ENCODE results near the gene SOS2. TPM values are rescaled to one million over a fixed set of nuclear protein-coding genes. Genes with fewer than 3 reads are reported as not detected.

Gene SOS2
- total and polyA plus RNA-seq, 2 of the 4 experiments (the other 2 are of a cell fraction) = 6.3 to 10.9 TPM

DNA sequence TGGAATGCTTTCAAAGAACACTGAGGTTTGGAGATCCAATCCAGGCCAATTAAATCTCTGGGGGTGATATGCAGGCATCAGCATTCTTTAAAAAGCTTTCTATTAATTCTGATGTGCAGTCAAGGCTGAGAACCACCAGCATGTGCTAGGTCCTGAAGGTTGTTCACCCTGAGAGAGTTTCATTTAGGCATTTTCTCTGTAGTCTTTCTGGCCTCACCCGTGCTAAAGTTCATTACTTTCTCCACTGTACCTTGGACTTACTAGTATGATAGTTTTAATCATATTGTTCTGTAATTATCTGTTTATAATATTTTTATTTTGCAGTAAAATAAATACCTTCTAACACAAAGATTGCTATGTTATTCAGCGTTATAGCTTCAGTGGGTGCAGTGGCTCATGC, 32.9 kb downstream of the SOS2 start:
- WGBS, 2 experiments (ENCODE audit: extremely low coverage in 2 of 2, insufficient read length in 1 of 2) = 100% methylated on average over 1 of the region's 2 CpGs; no CpG with 5 or more reads in 1 of the 2 experiments
- Histone ChIP-seq H3K27me3 (ENCODE audit: control insufficient read depth, insufficient read depth, low read length) (no peaks in the 10 kb centered on the region), H4K91ac (ENCODE audit: insufficient read depth, low read depth, low read length) (no peak overlapping the region), H3K79me1 (ENCODE audit: low read depth in 1 of 2, low read length in 2 of 2) (peaks cover 0 to 21% of the 10 kb centered on the region in 2 experiments; a peak in 3 of 4 replicates), H4K8ac (ENCODE audit: low read depth in 2 of 2, low read length in 2 of 2) (no peak overlapping the region), H3K4me3 (ENCODE audit: insufficient read depth, low read depth, low read length) (no peak overlapping the region), H3K36me3 (ENCODE audit: control insufficient read depth, insufficient read depth, low read length) (peaks cover 18% of the 10 kb centered on the region), H3K4me2 (ENCODE audit: low read depth, low read length) (no peak overlapping the region), H3K4ac (ENCODE audit: low read depth, low read length) (no peak overlapping the region), H3K9me1 (ENCODE audit: insufficient read depth, low read length) (no peaks in the 10 kb centered on the region), H3K56ac (ENCODE audit: extremely low read depth, insufficient read depth, low read length) (no peak overlapping the region), H4K20me1 (ENCODE audit: insufficient read depth, low read length) (no peaks in the 10 kb centered on the region; the same call in 1 of the 2 replicates), H2BK5ac (ENCODE audit: low read depth, low read length, poor library complexity, severe bottlenecking) (no peak overlapping the region), H2AFZ (replicated peaks; ENCODE audit: low read length, poor library complexity) (no peak overlapping the region), H2AK5ac (ENCODE audit: low read depth, low read length) (no peak overlapping the region), H4K5ac (ENCODE audit: low read depth, low read length) (no peak overlapping the region), H3K9me3 (ENCODE audit: control insufficient read depth, insufficient read depth, low read length) (no peaks in the 10 kb centered on the region), H3K4me1 (ENCODE audit: control insufficient read depth, insufficient read depth, low read length) (no peaks in the 10 kb centered on the region), H3K14ac (replicated peaks; ENCODE audit: low read depth, low read length) (no peak overlapping the region), H3K9ac (ENCODE audit: low read depth, low read length) (no peak overlapping the region), H2BK20ac (ENCODE audit: low read depth, low read length) (no peak overlapping the region), H2AK9ac (replicated peaks; ENCODE audit: low read depth, low read length, poor library complexity) (no peak overlapping the region), H2BK15ac (ENCODE audit: low read depth, low read length) (no peak overlapping the region), H3K27ac (ENCODE audit: insufficient read depth, low read length) (no peak overlapping the region), H3K18ac (ENCODE audit: low read depth, low read length) (no peak overlapping the region), H3K23ac (ENCODE audit: low read depth, low read length) (no peak overlapping the region), H2BK120ac (ENCODE audit: low read depth, low read length) (no peak overlapping the region)
- intact Hi-C loops (cut with micrococcal nuclease) = no loop called here
- in situ Hi-C loops (cut with MboI; ENCODE audit: low sequenced_read_pairs) = no loop called here
- ATAC-seq (ENCODE audit: low read depth) (no peak), DNase-seq (no peak)
- dilution Hi-C loops (cut with HindIII; ENCODE audit: low sequenced_read_pairs, unreplicated experiment) = no loop called here
- ChIA-PET POLR2A (ENCODE audit: unreplicated experiment) (no interaction called here), CTCF (no interaction called here)
- TF ChIP-seq SMC3 (IDR thresholded peaks at IDR 0.05; ENCODE audit: low read depth, low read length) (no peak), CEBPB (IDR thresholded peaks at IDR 0.05; ENCODE audit: low read depth, low read length) (no peak), CHD1 (IDR thresholded peaks at IDR 0.05; ENCODE audit: low read depth, low read length) (no peak), RCOR1 (IDR thresholded peaks at IDR 0.05; ENCODE audit: insufficient replicate concordance, low read length) (no peak), NFE2L2 (IDR thresholded peaks at IDR 0.05; ENCODE audit: low read depth, low read length) (no peak), FOS (IDR thresholded peaks at IDR 0.05; ENCODE audit: low read depth, low read length) (no peak), BHLHE40 (IDR thresholded peaks at IDR 0.05; ENCODE audit: low read depth, low read length) (no peak)
- BruUV-seq (replicated peaks) = no TSS peak
